CD8-positive, alpha-beta memory T cell (primary cell): ENCODE data around the gene ANAPC2. TPM values are rescaled to one million over a fixed set of nuclear protein-coding genes. Genes with fewer than 3 reads are reported as not detected.
A peak's percentile ranks its signal among the peaks of the same experiment; 100 is the strongest.

ENCODE experiments used
- CTCF ChIA-PET: fragments of 350-600 bp; sonication (Branson Sonifier 250); formaldehyde crosslinking; loops from one replicate; lab custom pipeline; 2021; ENCODE audit warnings: antibody characterized with exemption; lab: Charles Lee
- POLR2A ChIA-PET: fragments of 350-600 bp; sonication (Branson Sonifier 250); formaldehyde crosslinking; loops from one replicate; lab custom pipeline; 2021; ENCODE audit warnings: antibody characterized with exemption; lab: Charles Lee
- DNase-seq, 5 donors: peaks; one replicate each; pipeline versions ENCODE4 v3.0.0 to v3.0.0-alpha.2; 2020 to 2022; ENCODE audit warnings: mixed read lengths in 1 of 5
- H3K27ac ChIP-seq: one replicate; pipeline ENCODE4 v1.7.0; 2013; ENCODE audit warnings: low read depth, mild to moderate bottlenecking, low read length, moderate library complexity
- H3K27me3 ChIP-seq: 2 replicates; pipeline ENCODE4 v1.7.0; 2013; ENCODE audit warnings: low read length, mild to moderate bottlenecking; ENCODE audit not compliant: insufficient read depth, poor library complexity, severe bottlenecking
- H3K36me3 ChIP-seq: 2 replicates; pipeline ENCODE4 v1.7.0; 2013; ENCODE audit warnings: mild to moderate bottlenecking, low read length, moderate library complexity; ENCODE audit not compliant: insufficient read depth
- H3K4me1 ChIP-seq: 2 replicates; pipeline ENCODE4 v1.7.0; 2013; ENCODE audit warnings: mild to moderate bottlenecking, low read length, moderate library complexity; ENCODE audit not compliant: insufficient read depth
- H3K4me3 ChIP-seq: 2 replicates; pipeline ENCODE4 v1.7.0; 2013; ENCODE audit warnings: mild to moderate bottlenecking, low read length
- H3K9me3 ChIP-seq: 2 replicates; pipeline ENCODE4 v1.7.0; 2013; ENCODE audit warnings: mild to moderate bottlenecking, low read length
- H3K27ac Mint-ChIP-seq, 8 donors: one replicate each; pipeline ENCODE4 v1.8.0; 2020 to 2021; ENCODE audit warnings: mixed read lengths in 8 of 8, mild to moderate bottlenecking in 6 of 8, inconsistent platforms in 3 of 8, moderate library complexity in 3 of 8
- H3K27me3 Mint-ChIP-seq, 2 donors: one replicate each; pipeline ENCODE4 v1.8.0; 2020 to 2021; ENCODE audit warnings: mixed read lengths in 2 of 2, mild to moderate bottlenecking in 1 of 2, moderate library complexity in 1 of 2
- H3K36me3 Mint-ChIP-seq, 3 donors: one replicate each; pipeline ENCODE4 v1.8.0; 2020 to 2021; ENCODE audit warnings: mixed read lengths in 3 of 3, inconsistent platforms in 1 of 3, mild to moderate bottlenecking in 1 of 3
- H3K4me1 Mint-ChIP-seq, 3 donors: one replicate each; pipeline ENCODE4 v1.8.0; 2020 to 2021; ENCODE audit warnings: mixed read lengths in 3 of 3, inconsistent platforms in 1 of 3, mild to moderate bottlenecking in 1 of 3
- H3K4me3 Mint-ChIP-seq, 7 donors: one replicate each; pipeline ENCODE4 v1.8.0; 2020 to 2021; ENCODE audit warnings: mixed read lengths in 7 of 7, mild to moderate bottlenecking in 6 of 7, moderate library complexity in 4 of 7, inconsistent platforms in 2 of 7
- H3K9me3 Mint-ChIP-seq, 5 donors: one replicate each; pipeline ENCODE4 v1.8.0; 2020 to 2022; ENCODE audit warnings: mixed read lengths in 5 of 5, mild to moderate bottlenecking in 3 of 5, moderate library complexity in 2 of 5, inconsistent platforms in 1 of 5
- polyA plus RNA-seq: library from polyadenylated mRNA; unstranded; fragments of 300-500 nt; fragmentation: Illumina TruSeq; gene quantifications from one replicate; pipeline ENCODE4 v1.2.3, GENCODE V29; 2021
- total RNA-seq, 2 experiments: library from RNA; stranded (reverse); gene quantifications; one replicate each; pipeline ENCODE4 v1.2.3, GENCODE V29; 2021

Gene ANAPC2
- total and polyA plus RNA-seq, 3 experiments from 2014 or later: 5.4 to 57.0 (median 50.2) TPM

DNA sequence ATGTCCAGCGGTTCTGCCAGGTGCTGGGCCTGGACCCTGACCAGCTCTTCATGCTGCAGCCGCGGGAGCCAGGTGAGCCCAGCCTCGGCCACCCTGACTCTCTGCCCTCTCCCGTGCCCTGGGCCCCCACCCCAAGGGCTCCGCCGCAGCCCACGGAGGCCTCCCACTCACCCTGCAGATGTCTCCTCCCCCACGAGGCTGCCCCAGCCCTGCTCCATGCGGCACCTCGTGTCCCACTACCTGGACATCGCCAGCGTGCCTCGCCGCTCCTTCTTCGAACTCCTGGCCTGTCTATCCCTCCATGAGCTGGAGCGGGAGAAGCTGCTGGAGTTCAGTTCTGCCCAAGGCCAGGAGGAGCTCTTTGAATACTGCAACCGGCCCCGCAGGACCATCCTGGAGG, 26.3 kb upstream of the ANAPC2 start:
- Histone ChIP-seq H3K4me1 (no peaks in the 10 kb centered on the region), H3K9me3 (no peaks in the 10 kb centered on the region), H3K4me3 (no peak overlapping the region), H3K36me3 (no peaks in the 10 kb centered on the region), H3K27ac (no peak overlapping the region), H3K27me3 (no peaks in the 10 kb centered on the region)
- Mint-ChIP-seq H3K4me3 (no peak overlapping the region), H3K9me3 (peaks cover 0 to 1% (median 0%) of the 10 kb centered on the region in 5 donors), H3K27ac (peak overlapping the region in 1 of 8 donors; percentile 47), H3K36me3 (peaks cover 0 to 10% (median 0%) of the 10 kb centered on the region in 3 donors), H3K4me1 (no peaks in the 10 kb centered on the region), H3K27me3 (no peaks in the 10 kb centered on the region)
- ChIA-PET CTCF (interaction anchor here (1.0 kb wide), 1 partner anchor 99 kb away, joined by 4 read pairs; no protein-coding TSS in a partner anchor), POLR2A (no interaction called here)
- no peak for DNase-seq

GRCh38 chr9:137213160-137214060, 25.1 kb upstream of the ANAPC2 start:
- H3K27ac ChIP-seq: no peak overlapping the region
- no peak for DNase-seq
- peaks cover 0 to 16% (median 0%) of the 10 kb centered on the region in 3 donors for H3K36me3 Mint-ChIP-seq
- H3K27me3 ChIP-seq: no peaks in the 10 kb centered on the region
- ChIA-PET POLR2A (no interaction called here), CTCF (no interaction called here)
- H3K4me1 Mint-ChIP-seq: peaks cover 0 to 2% (median 0%) of the 10 kb centered on the region in 3 donors
- H3K4me3 Mint-ChIP-seq: no peak overlapping the region
- H3K4me1 ChIP-seq: no peaks in the 10 kb centered on the region
- no peaks in the 10 kb centered on the region for H3K36me3 ChIP-seq
- H3K27me3 Mint-ChIP-seq: no peaks in the 10 kb centered on the region
- H3K27ac Mint-ChIP-seq: no peak overlapping the region
- H3K9me3 Mint-ChIP-seq: no peaks in the 10 kb centered on the region
- no peaks in the 10 kb centered on the region for H3K9me3 ChIP-seq
- no peak overlapping the region for H3K4me3 ChIP-seq

DNA sequence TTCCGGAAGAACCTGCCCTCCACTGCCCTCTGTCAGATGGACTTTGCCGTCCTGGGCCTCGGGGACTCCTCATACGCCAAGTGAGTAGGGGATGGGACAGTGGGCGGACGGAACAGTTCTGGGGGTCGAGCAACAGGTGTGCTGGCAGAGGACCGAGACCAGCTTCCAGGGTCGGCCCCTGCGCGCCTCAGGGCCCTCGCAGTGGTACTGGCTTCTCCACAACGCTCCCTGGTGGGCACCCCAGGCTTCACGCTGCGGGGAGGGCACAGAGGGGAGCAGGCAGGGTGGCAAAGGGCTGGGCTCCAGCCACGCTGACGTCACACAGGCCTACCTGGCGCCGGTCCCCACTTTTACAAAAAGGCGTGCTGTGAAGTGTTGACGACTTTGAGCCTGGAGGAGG, 24.2 kb upstream of the ANAPC2 start:
- Histone ChIP-seq H3K36me3 (no peaks in the 10 kb centered on the region), H3K4me3 (no peak overlapping the region), H3K9me3 (no peaks in the 10 kb centered on the region), H3K27me3 (no peaks in the 10 kb centered on the region), H3K4me1 (no peaks in the 10 kb centered on the region), H3K27ac (no peak overlapping the region)
- Mint-ChIP-seq H3K9me3 (no peaks in the 10 kb centered on the region), H3K4me1 (peaks cover 2 to 3% (median 2%) of the 10 kb centered on the region in 3 donors), H3K4me3 (no peak overlapping the region), H3K27ac (no peak overlapping the region), H3K27me3 (no peaks in the 10 kb centered on the region), H3K36me3 (peaks cover 0 to 18% (median under 1%) of the 10 kb centered on the region in 3 donors)
- ChIA-PET POLR2A (no interaction called here), CTCF (no interaction called here)
- DNase-seq: no peak

- CTCF ChIA-PET: no interaction called here
- Histone ChIP-seq H3K4me1 (peaks cover 7% of the 10 kb centered on the region), H3K27ac (no peak overlapping the region), H3K9me3 (no peaks in the 10 kb centered on the region), H3K27me3 (no peaks in the 10 kb centered on the region), H3K36me3 (peaks cover 5% of the 10 kb centered on the region), H3K4me3 (no peak overlapping the region)
- DNase-seq: no peak
- Mint-ChIP-seq H3K36me3 (peaks cover 0 to 25% (median 7%) of the 10 kb centered on the region in 3 donors), H3K4me3 (peak overlapping the region in 1 of 7 donors; percentile 30), H3K4me1 (peaks cover 12 to 13% (median 12%) of the 10 kb centered on the region in 3 donors), H3K27ac (peak overlapping the region in 1 of 8 donors; percentile 83), H3K9me3 (no peaks in the 10 kb centered on the region), H3K27me3 (peaks cover 0 to 1% of the 10 kb centered on the region in 2 donors)
- POLR2A ChIA-PET: no interaction called here
Measured at GRCh38 chr9:137211532-137211931, 23.2 kb upstream of the ANAPC2 start.

GRCh38 chr9:137206602-137207001, 18.2 kb upstream of the ANAPC2 start:
- Mint-ChIP-seq H3K4me1 (peaks cover 34 to 47% (median 38%) of the 10 kb centered on the region in 3 donors), H3K27ac (peak overlapping the region; percentile 85 to 96 (median 92)), H3K36me3 (peaks cover 0 to 21% (median 7%) of the 10 kb centered on the region in 3 donors), H3K9me3 (no peaks in the 10 kb centered on the region), H3K27me3 (peaks cover 0 to 1% of the 10 kb centered on the region in 2 donors), H3K4me3 (peak overlapping the region; percentile 79 to 96 (median 90))
- Histone ChIP-seq H3K4me3 (peak overlapping the region; percentile 97), H3K36me3 (peaks cover 5% of the 10 kb centered on the region), H3K4me1 (peaks cover 34% of the 10 kb centered on the region), H3K27ac (peak overlapping the region; percentile 7), H3K27me3 (no peaks in the 10 kb centered on the region), H3K9me3 (no peaks in the 10 kb centered on the region)
- no peak for DNase-seq
- CTCF ChIA-PET: interaction anchor here (1.2 to 1.4 kb wide), 2 partner anchors 20 to 30 kb away, joined by 3 to 4 read pairs; partner anchors contain the start of gene RNF224
- POLR2A ChIA-PET: interaction anchor here (1.1 to 2.0 kb wide), 2 partner anchors 17 to 77 kb away, joined by 3 to 7 read pairs; no protein-coding TSS in a partner anchor

DNA sequence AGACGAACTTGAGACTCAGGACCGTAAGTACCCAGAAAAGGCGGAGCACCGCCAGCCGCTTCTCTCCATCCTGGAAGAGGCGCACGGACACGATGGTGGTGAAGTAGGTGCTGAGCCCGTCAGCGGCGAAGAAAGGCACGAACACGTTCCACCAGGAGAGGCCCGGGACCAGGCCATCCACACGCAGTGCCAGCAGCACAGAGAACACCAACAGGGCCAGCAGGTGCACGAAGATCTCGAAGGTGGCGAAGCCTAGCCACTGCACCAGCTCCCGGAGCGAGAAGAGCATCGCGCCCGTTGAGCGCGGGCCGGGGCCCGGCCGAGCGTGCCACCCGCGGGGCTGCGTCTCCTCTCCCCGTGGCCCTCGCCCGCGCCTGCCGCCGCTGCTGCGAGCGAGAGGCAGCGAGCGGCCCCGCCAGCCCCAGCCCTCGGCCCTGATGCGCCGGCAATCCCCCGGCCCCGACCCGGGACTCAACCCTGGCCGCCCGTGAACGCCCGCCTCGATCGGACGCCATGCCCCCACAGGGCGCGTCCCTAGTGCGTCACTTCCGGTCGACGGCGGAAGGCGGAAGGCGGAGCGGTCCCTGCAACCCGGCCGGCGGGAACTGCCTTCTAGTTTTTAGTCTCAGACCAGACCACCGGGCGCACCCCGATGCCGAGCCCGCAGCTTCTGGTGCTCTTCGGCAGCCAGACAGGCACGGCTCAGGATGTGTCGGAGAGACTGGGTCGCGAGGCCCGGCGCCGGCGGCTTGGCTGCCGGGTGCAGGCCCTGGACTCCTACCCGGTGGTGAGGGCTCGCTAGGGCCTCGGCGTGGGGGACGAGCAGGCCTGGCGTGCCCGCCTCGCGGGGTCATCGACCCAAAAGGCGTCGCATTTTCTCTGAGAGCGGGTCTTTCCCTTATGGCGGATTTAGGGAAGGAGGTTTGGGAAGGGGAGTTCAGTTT, 17.0 kb upstream of the ANAPC2 start, which contains the start of the genes NDOR1 and TMEM203:
TSS of gene NDOR1 (plus strand) at position 575 of the 944 bp plus-strand sequence. CDS start at position 653, 78 bp downstream.
TSS of gene TMEM203 (minus strand) at position 523 of the 944 bp plus-strand sequence. CDS start at position 289, 234 bp downstream.
- Histone ChIP-seq H3K4me3 (peak within 1 kb of the TSS; percentile 97), H3K4me1 (peaks cover 40% of the 10 kb centered on the region), H3K9me3 (no peaks in the 10 kb centered on the region), H3K36me3 (peaks cover 5% of the 10 kb centered on the region), H3K27me3 (no peaks in the 10 kb centered on the region), H3K27ac (peak within 1 kb of the TSS; percentile 85)
- Mint-ChIP-seq H3K4me3 (peak within 1 kb of the TSS; percentile 89 to 96 (median 91)), H3K27ac (peak within 1 kb of the TSS; percentile 88 to 96 (median 95)), H3K36me3 (peaks cover 0 to 21% (median 7%) of the 10 kb centered on the region in 3 donors), H3K9me3 (no peaks in the 10 kb centered on the region), H3K27me3 (peaks cover 0 to 1% of the 10 kb centered on the region in 2 donors), H3K4me1 (peaks cover 38 to 54% (median 41%) of the 10 kb centered on the region in 3 donors)
- ChIA-PET CTCF (interaction anchor here (1.1 to 1.9 kb wide), 3 partner anchors 16 to 159 kb away, joined by 3 to 6 read pairs (median 3); partner anchors contain the start of gene SSNA1), POLR2A (interaction anchor here (0.9 to 2.8 kb wide), 5 partner anchors 16 to 110 kb away, joined by 3 to 11 read pairs (median 3); partner anchors contain the start of gene TUBB4B)
- DNase-seq: peak; percentile 87 to 95 (median 92)

DNA sequence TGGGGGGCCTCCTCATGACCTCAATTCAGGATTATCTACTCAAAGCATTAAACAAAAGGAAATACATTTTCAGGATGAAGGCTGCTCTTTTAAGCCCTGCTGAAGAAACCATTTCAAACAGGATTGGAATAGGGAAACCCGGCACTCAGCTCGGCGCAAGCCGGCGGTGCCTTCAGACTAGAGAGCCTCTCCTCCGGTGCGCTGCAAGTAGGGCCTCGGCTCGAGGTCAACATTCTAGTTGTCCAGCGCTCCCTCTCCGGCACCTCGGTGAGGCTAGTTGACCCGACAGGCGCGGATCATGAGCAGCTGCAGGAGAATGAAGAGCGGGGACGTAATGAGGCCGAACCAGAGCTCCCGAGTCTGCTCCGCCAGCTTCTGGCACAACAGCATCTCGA, 16.4 kb upstream of the ANAPC2 start:
- Mint-ChIP-seq H3K27me3 (peaks cover 0 to 1% of the 10 kb centered on the region in 2 donors), H3K4me1 (peaks cover 38 to 54% (median 41%) of the 10 kb centered on the region in 3 donors), H3K27ac (peak overlapping the region; percentile 68 to 96 (median 94)), H3K36me3 (peaks cover 0 to 19% (median 7%) of the 10 kb centered on the region in 3 donors), H3K4me3 (peak overlapping the region; percentile 89 to 96 (median 91)), H3K9me3 (no peaks in the 10 kb centered on the region)
- CTCF ChIA-PET: interaction anchor here (1.1 to 1.9 kb wide), 3 partner anchors 16 to 158 kb away, joined by 3 to 6 read pairs (median 3); partner anchors contain the start of gene SSNA1
- Histone ChIP-seq H3K36me3 (peaks cover 5% of the 10 kb centered on the region), H3K27ac (peak overlapping the region; percentile 85), H3K4me1 (peaks cover 40% of the 10 kb centered on the region), H3K27me3 (no peaks in the 10 kb centered on the region), H3K4me3 (peak overlapping the region; percentile 97), H3K9me3 (no peaks in the 10 kb centered on the region)
- POLR2A ChIA-PET: interaction anchor here (0.9 to 2.8 kb wide), 4 partner anchors 15 to 109 kb away, joined by 3 to 11 read pairs (median 4); partner anchors contain the start of gene TUBB4B
- DNase-seq: no peak
